Measurements from ENCODE around the gene SORCS2.

SORCS2 gene

DNA sequence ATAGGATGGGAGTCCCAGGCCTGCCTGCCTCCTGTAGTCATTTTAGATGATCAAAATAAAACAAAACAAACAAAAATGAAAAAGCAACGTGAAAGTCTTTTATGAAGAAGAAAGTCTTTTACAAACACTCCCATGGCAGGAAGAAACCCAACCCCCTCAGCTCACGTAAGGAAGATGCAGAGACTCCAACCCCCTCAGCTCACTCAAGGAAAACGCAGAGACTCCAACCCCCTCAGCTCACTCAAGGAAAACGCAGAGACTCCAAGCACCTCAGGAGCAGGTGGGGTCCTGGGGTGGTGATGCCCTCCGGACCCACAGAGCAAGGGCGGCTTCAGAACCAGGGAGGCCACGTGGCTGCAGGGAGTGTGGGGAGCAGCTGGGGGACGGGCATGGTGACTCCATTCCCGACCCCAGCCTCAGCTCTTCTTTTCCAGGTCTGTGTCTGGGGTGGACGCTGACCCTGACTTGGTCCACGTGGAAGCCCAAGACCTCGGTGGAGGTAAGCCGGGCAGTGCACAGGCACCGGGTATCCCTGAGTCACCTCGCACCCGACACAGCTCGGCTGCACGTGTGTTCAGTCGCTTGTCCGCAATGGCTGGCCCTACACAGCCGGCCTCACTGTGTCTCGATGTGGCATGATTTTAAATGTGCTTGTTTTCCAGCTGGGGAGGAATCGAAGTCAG, 468.9 kb downstream of the SORCS2 start:
- FAIRE-seq, result no peak

DNA sequence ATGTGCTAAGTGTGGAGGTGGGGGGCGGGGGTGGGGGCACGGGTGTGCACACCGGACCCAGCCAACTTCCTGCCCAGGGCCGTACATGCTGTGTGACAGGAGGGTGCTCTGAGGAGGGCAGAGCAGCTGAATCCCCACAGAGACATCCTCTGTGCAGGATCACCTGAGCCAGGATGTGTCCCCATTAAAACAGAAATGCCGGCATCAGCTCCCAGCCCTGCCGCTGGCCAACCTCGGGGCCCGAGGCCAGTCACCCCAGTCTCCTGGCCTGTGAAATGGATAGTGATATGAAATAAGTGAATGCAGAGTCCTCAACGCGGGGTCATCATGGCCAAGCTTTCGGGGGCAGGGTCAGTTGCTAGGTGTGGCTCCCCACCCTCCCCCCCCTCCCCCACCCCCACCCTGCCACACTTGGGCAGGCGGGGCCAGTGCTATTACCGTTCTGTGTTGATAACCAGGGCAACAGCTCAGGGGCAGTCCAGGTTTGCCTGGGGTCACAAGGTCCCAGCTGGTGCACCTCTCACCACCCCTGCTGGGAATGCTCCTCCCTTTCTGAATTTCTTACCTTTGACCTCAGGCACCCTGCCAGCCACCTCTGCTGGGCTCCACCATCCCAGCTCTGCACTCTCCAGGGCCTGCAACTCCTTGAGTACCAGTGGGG, 469.6 kb downstream of the SORCS2 start:
- FAIRE-seq, result no peak

DNA sequence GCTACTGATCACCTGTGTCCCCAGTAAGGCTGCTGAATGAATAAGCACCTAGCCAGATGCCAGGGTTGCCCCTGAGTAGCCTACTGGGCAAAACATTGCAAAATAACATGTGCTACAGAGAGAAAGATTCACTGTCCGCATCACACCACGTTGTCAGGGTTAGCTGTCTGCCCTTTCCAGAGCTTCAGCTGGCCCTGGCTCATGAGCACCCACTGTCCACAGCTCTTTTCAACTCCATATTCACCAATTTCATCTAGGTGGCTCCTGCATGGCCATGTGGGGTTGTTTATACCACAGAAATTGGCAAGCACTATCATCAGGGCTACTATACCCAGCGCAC, 470.1 kb downstream of the SORCS2 start:
- no peak for FAIRE-seq

DNA sequence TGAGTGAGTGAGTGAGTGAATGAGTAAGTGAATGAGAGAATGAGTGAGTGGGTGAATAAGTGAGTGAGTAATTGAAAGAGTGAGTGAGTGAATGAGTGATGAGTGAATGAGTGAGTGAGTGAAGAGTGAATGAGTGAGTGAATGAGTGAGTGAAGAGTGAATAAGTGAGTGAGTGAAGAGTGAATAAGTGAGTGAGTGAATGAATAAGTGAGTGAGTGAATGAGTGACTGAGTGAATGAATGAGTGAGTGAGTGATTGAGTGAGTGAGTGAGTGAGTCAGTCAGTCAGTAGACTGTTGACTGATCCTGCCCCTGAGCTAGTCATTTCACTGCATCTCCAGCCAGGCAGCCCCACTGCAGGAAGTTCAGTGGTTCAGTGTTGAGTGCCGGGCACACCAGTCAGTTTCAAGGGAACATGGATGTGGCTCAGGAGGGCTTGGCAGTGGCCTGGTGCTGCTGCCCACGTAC, 470.8 kb downstream of the SORCS2 start:
- FAIRE-seq, result no peak

DNA sequence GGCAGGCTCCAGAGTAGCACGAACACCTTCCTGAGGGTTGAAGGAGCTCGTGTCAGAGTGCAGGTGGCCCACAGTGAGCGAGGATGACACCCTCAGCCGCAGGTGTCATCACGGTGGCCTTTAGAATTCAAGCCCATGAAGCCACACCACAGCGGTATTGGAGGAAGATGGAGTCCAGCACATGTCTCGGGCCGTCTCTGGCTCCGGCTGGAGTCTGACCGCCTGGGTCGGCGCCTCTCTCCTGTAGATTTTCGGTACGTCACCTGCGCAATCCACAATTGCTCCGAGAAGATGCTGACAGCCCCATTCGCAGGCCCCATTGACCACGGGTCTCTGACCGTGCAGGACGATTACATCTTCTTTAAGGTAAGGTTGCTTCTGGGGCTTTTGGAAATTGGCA, 471.8 kb downstream of the SORCS2 start:
- no peak for FAIRE-seq

DNA sequence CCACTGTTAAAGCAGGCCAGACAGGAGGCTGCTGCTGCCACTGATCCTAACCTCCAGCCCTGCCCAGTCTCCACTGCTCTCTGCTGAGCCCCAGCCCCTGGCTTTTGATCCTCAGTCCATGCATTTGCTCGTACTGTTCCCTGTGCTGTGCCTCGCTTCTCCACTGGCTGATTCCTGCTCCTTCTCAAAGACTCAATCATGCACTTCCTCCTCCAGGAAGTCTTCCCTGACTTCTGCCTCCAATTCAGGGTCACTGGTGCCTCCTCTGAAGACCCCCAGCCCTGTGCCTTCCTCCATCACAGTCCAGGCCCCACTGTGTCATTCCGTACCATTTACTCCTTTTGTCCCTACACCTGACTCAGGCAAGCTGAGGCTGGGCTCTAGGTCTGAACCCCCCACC, 473.0 kb downstream of the SORCS2 start:
- FAIRE-seq, result no peak

DNA sequence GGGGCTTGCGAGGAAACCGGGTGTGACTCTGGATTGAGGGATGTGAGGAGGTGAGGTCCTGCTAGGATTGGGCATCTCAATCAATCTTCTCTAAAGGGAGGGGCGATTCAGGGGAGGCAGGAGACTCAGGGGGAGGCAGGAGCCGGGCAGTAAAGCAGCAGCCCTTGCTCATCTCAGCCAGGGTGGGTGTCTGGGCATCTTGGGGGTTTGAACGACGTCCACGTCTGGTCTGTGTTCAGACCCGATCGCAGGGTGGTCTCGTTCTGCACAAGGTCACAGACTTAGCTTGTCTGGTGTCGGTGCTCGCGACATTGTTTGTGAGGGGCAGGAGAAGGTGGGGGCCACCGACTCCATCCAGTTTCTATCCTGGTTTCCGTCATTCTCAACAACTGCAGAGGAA, 473.7 kb downstream of the SORCS2 start:
- FAIRE-seq, result no peak

DNA sequence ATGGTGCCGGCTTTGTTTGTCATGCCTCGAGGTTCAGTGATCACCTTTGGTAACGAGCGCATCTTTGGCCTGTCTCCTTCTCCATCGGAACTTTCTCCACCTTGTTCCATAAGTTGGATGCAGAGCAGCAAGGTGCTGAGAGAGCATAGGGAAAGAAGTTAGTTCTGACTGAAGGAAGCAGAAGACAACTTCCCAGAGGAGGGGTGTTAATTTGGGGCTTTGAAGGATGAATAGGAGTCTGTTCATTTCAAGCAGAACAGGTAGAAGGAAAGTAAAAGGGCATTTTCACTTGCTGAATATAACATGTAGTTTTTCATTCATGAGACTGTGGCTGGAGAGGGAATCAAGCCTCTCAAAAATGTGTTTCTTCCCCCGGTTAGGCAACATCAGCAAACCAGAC, 474.4 kb downstream of the SORCS2 start:
- no peak for FAIRE-seq

DNA sequence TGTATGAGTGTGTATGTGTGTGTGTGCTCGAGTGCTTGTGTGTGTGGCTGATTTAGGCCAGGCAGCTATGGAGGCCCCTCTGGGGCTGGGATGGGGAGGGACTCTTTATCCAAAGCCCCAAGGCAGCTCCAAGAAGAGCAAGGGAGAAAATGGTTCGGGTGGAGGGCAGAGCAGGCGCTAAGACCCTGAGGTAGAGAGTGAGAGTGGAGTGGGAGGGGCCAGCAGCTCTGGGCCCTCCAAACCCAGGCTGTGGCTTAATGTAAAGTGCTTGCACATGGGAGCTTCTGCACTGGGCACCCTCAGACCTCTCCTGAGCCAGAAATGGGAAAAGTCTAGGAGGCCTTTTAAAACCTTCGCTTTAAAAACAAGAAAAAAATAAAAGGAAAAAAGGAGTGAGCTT, 475.9 kb downstream of the SORCS2 start:
- no peak for FAIRE-seq

DNA sequence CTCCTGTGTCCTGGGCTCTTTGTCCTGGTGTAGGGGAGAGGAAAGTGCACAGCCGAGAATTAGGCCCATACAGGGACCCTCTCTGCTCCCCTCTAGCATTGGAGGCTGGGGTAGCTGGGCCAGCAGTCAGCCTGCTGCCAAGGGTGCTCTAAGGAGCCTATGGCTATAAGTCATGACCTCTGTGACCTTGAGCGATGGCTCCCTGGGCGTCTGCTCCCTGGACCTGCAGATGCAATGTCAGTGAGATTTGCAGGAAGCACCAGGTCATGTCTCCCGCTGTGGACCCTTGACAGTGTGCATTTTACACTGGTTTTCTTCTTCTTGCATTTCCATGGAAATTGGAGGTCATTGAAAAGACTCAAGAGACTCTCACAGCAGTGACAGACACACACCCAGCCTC, 476.5 kb downstream of the SORCS2 start:
- no peak for FAIRE-seq

DNA sequence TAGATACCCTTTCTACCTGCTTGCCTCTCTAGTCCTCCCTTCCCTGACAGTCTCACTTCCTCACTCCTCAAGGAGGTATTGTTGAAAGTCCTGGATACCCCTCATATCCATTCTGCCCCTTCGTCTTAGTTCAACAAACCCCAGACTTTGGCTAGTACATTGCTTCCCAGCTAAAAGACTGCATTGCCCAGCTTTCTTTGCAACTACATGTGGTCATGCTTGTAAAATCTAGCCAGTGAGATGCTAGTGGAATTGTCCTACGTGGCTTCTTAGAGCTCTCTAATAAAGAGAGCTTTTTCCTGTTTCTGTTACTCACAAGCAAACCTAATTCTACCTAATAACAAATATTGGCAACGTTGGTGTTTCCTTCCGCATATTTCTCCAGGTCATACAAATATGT, 480.3 kb downstream of the SORCS2 start:
- FAIRE-seq, result no peak

DNA sequence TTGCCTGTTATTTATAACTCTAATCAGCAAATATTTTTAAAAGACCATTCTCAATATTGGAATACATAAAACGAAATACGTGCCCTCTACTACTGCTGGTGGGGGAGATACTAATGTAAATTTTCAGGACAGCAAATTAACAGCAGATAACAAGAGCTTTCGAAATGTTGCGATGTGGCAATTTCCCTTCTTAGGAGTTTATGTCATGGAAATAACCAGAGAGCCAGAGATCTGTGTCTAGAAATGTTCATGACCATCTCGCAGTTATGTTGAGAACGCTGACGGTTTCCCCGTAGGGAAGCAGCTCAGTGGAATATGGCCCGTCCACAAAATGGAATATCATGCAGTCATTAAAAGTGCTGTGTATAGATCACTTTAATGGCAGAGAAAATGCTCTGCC, 480.8 kb downstream of the SORCS2 start:
- no peak for FAIRE-seq

DNA sequence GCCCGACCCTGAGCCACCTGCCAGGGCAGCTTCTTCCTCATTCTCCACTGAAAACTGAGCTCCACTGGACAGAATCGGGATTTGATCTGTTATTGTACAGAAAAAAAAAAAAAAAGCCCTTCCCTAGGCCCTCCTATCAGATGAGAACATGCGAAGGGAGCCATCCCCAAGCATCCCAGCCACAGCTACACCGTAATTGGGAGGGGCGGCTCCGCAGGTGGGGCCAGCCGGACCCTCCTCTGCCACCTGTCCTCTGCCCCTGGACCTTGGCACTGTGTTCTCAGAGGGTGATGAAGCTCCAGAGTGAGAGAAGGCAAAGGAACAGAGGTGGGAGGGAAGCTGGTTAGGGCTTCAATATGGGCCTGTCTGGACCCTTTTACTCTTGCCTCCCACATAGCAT, 482.4 kb downstream of the SORCS2 start:
- FAIRE-seq, result no peak

DNA sequence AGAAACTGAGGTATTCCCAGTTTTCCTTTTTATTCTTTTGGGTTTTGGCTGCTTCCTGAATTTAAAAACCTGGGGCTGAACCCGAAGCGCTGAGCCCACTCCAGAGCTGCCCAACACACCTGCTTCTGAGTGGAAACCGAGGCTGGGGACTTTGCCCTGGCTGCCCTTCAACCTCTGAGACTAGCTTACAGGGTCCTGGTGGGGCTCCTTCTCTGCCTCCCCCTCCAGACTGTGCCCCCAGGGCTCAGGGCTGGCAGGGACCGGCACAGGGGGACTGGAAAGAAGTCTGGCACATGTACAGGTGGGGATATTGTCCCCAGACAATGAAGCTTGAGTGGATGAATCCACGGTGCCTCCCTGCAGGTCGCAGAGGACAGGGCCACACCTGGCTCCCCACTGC, 482.8 kb downstream of the SORCS2 start:
- FAIRE-seq, result no peak

DNA sequence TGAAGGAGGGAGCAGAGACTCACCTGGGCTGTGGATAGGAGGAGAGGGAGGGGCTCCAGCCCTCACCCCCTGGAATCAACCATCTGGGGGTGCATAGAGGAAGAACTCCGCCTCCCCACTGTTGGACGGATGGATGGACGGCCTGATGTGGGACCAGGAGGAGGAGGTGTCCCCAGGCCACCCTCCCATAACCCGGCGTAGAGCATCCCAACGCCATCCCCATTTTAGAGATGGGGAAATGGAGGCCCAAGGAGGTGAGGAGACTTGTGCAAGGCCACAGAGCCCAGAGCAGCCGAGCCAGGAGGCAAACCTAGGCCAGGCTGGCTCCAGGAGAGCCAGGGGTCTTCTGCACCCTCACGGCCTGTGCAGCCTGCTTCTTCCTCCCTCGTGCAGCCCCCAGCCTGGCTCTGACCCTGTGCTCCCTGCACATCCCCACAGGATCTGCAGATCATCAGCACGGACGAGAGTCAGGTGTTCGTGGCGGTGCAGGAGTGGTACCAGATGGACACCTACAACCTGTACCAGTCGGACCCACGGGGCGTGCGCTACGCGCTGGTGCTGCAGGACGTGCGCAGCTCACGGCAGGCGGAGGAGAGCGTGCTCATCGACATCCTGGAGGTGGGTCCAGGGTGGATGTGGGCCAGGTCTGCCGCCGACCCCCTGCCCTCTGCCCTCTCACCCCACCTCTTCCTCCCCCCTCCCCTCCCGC, 483.4 kb downstream of the SORCS2 start:
- FAIRE-seq, result no peak

DNA sequence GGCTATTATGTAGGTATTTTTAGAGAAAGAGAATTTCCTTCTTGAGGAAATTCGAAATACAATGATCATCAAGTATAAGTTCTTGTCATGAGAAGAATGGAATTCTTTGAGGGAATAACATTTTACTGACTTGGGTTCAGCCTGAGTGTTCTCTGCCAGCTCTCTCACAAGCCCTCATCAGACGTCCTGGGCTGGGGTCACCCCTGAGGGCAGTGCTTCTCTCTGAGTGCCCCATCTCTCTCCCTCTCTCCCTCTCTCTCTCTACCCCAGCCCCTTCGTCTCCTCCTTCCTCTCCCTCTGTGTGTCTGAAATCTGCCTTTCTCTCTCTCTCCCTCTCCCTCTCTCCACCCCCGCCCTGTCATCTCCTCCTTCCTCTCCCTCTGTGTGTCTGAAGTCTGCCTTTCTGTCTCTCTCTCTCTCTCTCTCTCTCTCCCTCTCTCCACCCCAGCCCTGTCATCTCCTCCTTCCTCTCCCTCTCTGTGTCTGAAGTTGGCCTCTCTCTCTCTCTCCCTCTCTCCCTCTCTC, 484.1 kb downstream of the SORCS2 start:
- FAIRE-seq, result no peak

DNA sequence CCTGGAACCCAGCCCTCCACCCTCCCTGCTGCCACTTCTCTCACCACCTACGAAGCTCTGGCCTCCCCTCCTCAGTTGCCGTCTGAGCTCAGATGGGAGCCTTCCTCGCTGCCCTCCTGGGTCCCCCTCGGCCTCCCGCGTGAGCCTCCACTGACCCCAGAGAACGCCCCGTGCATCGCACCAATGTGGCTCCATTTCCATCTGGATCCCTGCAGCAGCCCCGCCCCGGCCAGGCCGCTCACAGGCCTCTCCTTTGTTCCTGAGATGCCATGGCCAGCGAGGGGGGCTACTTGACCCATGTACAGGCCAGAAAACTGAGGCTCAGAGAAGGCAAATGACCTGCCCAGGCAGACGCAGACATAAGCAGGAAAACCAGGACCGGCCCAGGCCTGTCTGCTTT, 484.7 kb downstream of the SORCS2 start:
- FAIRE-seq, result no peak

DNA sequence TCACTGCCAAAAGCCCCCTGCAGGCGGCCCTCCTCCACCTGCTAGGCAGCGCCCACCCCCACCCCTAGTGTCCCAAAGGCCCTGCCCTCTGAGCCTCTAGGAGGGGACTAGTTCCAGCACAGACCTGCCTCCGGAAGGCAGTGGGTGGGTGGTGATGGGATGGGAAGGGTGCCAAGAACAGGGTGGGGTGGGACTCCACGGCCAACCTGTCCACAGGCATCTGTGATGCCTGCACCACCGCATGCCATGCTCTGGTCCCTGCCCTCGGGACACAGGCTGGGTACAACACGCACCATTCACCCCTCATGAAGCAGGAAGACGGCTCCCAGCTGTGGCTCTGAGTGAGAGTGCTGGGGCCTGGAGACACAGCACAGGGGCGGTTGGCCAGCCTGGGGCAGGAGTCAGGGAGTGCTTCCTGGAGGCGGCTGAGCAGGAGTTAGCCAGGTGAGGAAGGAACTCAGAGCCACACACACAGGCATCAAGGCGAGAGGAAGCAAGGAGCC, 485.5 kb downstream of the SORCS2 start:
- no peak for FAIRE-seq

DNA sequence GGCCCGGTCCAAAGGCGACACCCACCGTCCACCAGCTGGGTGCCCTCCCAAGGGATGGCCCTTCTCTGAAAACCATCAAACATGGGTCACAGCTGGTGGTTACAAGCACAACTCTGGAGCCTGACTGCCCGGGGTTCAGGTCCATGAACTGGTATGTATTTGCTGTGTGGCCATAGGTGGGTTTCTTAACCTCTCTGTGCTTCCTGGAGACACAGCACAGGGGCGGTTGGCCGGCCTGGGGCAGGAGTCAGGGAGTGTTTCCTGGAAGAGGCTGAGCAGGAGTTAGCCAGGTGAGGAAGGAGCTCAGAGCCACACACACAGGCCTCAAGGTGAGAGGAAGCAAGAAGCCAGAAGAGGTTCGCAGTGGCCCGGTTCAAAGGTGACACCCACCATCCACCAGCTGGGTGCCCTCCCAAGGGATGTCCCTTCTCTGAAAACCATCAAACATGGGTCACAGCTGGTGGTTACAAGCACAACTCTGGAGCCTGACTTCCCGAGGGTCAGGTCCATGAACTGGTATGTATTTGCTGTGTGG, 486.0 kb downstream of the SORCS2 start:
- no peak for FAIRE-seq

DNA sequence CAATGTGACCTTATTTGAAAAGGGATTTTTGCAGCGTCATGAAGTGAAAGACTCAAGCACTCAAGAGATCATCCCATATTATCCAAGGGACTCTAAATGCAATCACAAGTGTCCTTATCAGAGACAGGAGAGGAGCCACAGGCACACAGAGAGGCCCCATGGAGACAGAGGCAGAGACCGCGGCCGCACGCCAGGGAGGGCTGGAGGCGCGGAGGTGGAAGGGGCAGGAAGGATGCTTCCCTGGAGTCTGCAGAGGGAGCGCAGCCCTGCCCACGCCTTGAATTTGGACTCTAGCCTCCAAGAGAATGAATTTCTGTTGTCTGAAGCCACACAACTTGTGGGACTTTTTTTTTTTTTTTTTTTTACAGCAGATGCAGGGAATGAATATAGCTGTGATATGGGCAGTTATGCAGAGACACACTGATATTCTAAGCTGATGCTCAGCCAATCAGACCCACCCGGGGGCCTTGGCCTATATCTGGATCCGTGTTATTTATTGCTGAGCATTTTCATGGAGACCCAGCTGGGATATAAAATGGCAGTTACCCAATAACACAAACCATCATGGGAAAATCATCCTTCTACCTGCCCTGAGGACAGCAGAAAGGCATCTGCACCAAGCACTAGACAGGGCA, 487.2 kb downstream of the SORCS2 start:
- no peak for FAIRE-seq

DNA sequence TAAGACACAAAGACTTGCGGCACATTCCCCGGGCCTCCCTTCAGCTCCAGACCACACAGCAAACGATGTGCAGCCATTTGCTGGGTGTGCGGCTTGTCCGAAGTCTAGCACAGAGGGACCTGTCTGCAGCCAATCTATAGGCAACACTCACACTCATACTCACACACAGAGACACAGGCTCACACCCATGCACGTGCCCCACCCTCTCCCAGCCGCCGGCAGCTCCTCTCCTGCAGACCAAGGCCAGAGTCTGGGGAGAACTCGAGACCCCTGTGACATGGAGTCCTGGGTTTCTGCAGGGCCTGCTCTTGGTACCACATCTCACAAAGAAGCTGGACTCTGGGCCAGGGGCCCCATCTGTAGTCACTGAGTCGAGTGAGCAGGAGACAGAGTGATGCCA, 487.8 kb downstream of the SORCS2 start:
- no peak for FAIRE-seq

DNA sequence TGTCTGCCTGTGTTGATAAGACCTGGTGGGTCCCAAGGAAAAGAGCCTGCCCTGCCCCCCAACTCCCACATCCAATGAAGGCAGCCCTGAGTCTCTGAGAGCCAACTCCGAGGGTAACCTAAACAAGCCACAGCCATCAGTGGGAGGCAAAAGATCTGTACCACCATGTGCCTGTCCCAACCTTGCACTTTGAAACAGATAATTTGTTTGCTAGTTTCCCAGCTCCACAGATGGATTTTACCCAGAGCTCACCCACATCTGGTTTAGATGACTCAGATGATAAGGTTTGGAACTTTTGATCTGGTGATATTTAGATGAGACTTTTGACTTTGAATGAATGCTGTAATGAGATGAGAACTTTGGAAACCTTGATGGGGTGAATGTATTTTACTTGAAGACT, 488.4 kb downstream of the SORCS2 start:
- no peak for FAIRE-seq

DNA sequence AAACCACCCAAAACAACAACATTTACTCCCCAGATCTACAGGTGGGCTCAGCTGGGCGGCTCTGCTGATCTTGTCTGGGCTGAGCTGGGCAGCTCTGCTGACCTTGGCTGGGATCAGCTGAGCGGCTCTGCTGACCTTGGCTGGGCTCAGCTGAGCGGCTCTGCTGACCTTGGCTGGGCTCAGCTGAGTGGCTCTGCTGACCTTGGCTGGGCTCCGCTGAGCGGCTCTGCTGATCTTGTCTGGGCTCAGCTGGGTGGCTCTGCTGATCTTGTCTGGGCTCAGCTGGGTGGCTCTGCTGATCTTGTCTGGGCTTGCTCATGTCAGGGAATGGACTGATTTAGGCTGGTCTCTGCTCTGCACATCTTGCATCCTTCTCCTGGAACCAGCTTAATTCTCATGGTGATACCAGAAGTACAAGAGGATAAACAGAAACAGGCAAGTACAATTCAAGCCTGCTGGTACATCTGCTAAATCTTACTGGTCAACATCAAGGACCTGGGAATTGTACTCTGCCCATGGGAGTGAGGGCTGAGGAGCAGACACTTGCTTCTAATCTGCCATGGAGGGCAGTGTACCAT, 490.9 kb downstream of the SORCS2 start:
- FAIRE-seq, result no peak
